ENCODE results near the gene CHAC2. TPM values are rescaled to one million over a fixed set of nuclear protein-coding genes. Genes with fewer than 3 reads are reported as not detected.
A peak's percentile ranks its signal among the peaks of the same experiment; 100 is the strongest.

Gene CHAC2
- total and polyA plus RNA-seq, 9 of the 15 experiments (the other 6 are each of a cell fraction or from before 2014, with no cell fraction given): 9.8 to 35.6 (median 18.2) TPM

- TF ChIP-seq ZBTB40 (IDR thresholded peaks at IDR 0.05): peak; percentile 98
- TF ChIP-seq ZBTB40 (CRISPR knock-in tag; IDR thresholded peaks at IDR 0.05): no peak
- no peak for TF ChIP-seq ZNF79 (CRISPR knock-in tag; IDR thresholded peaks at IDR 0.05; ENCODE audit: low read depth)
- peak; percentile 70; the same call in 1 of the 2 replicates for TF ChIP-seq MAX (CRISPR knock-in tag; IDR thresholded peaks at IDR 0.05)
- peak; percentile 74 for TF ChIP-seq SAP30 (IDR thresholded peaks at IDR 0.05; ENCODE audit: borderline replicate concordance, insufficient read depth, low read depth, low read length, poor library complexity, severe bottlenecking)
- TF ChIP-seq SNRNP70 (optimal IDR thresholded peaks at IDR 0.05; ENCODE audit: low read depth, low read length): no peak
- TF ChIP-seq JUNB (CRISPR knock-in tag; conservative IDR thresholded peaks at IDR 0.05): no peak
- TF ChIP-seq NELFE (IDR thresholded peaks at IDR 0.05; ENCODE audit: insufficient read depth, insufficient read length): no peak
- TF ChIP-seq SREBF2 (CRISPR knock-in tag; IDR thresholded peaks at IDR 0.05): no peak
- TF ChIP-seq KLF16 (IDR thresholded peaks at IDR 0.05): peak; percentile 69
- no peak for TF ChIP-seq ZNF507 (tag; conservative IDR thresholded peaks at IDR 0.05)
- no peak for TF ChIP-seq ZNF140 (CRISPR knock-in tag; IDR thresholded peaks at IDR 0.05)
- no peak for TF ChIP-seq ZNF589 (CRISPR knock-in tag; IDR thresholded peaks at IDR 0.05; ENCODE audit: low read depth)
- TF ChIP-seq ZNF445 (CRISPR knock-in tag; IDR thresholded peaks at IDR 0.05; ENCODE audit: low read depth): no peak
- TF ChIP-seq L3MBTL2 (IDR thresholded peaks at IDR 0.05): peak; percentile 53; the same call in 1 of the 2 replicates
- TF ChIP-seq EZH2 (IDR thresholded peaks at IDR 0.05; ENCODE audit: borderline replicate concordance, low read depth, low read length): no peak
- peak; percentile 30; the same call in 1 of the 2 replicates for TF ChIP-seq ZBTB17 (CRISPR knock-in tag; IDR thresholded peaks at IDR 0.05)
- no peak for TF ChIP-seq ADNP (tag; IDR thresholded peaks at IDR 0.05)
- TF ChIP-seq ZNF23 (CRISPR knock-in tag; IDR thresholded peaks at IDR 0.05): no peak
- no peak for TF ChIP-seq ZNF57 (CRISPR knock-in tag; IDR thresholded peaks at IDR 0.05)
Measured at GRCh38 chr2:53786705-53787613, 19.4 kb downstream of the CHAC2 start, which contains the start of the genes ASB3 and ERLEC1 (continued).

All from K562 (cell line).